Lung microvascular endothelial cell (primary cell): ENCODE data around the gene DTX1. TPM values are rescaled to one million over a fixed set of nuclear protein-coding genes. Genes with fewer than 3 reads are reported as not detected.
A peak's percentile ranks its signal among the peaks of the same experiment; 100 is the strongest.

Experiments
- DNase-seq, 2 donors: peaks; one replicate each; pipeline versions ENCODE4 v3.0.0 to v3.0.0-alpha.2; 2010; ENCODE audit warnings: low read depth in 2 of 2
- total RNA-seq: library from RNA; depleted of rRNA; stranded (reverse); fragments of >200 nt; gene quantifications from 2 replicates; pipeline ENCODE4 v1.2.1, GENCODE V29; 2014

DTX1 gene
- 0.65 and 4.6 TPM in 2 replicates for total RNA-seq

GRCh38 chr12:113056631-113057488, at the start of gene DTX1:
DTX1 (plus strand) TSS chr12:113056730; CDS start chr12:113058193, 1,463 bp downstream.
- DNase-seq, result no peak

- DNase-seq, result peak in 1 of 2 donors; percentile 92
Measured at GRCh38 chr12:113007166-113007565, 49.4 kb upstream of the DTX1 start.

- peak; percentile 75 to 86 for DNase-seq
Measured at GRCh38 chr12:113010701-113011100, 45.8 kb upstream of the DTX1 start.

- DNase-seq, result no peak
Measured at GRCh38 chr12:113014565-113014964, 42.0 kb upstream of the DTX1 start.

- DNase-seq, result no peak
Measured at GRCh38 chr12:113016796-113017195, 39.7 kb upstream of the DTX1 start.

GRCh38 chr12:113019025-113019424, 37.5 kb upstream of the DTX1 start:
- peak; percentile 67 to 77 for DNase-seq

GRCh38 chr12:113021500-113021899, 35.0 kb upstream of the DTX1 start:
- no peak for DNase-seq

- DNase-seq, result no peak
Measured at GRCh38 chr12:113022563-113023297, 33.8 kb upstream of the DTX1 start.

- peak in 1 of 2 donors; percentile 17 for DNase-seq
Measured at GRCh38 chr12:113027726-113028125, 28.8 kb upstream of the DTX1 start.

GRCh38 chr12:113030875-113031525, 25.5 kb upstream of the DTX1 start:
- DNase-seq, result peak; percentile 76

GRCh38 chr12:113039911-113040445, 16.6 kb upstream of the DTX1 start:
- no peak for DNase-seq

- peak; percentile 72 to 96 for DNase-seq
Measured at GRCh38 chr12:113040722-113041171, 15.8 kb upstream of the DTX1 start.

GRCh38 chr12:113041560-113041959, 15.0 kb upstream of the DTX1 start:
- DNase-seq, result no peak

GRCh38 chr12:113043240-113043639, 13.3 kb upstream of the DTX1 start:
- no peak for DNase-seq

GRCh38 chr12:113044516-113044915, 12.0 kb upstream of the DTX1 start:
- no peak for DNase-seq

- peak; percentile 75 to 79 for DNase-seq
Measured at GRCh38 chr12:113048716-113049127, 7.8 kb upstream of the DTX1 start.

GRCh38 chr12:113049976-113050742, 6.4 kb upstream of the DTX1 start:
- peak; percentile 17 to 20 for DNase-seq

- no peak for DNase-seq
Measured at GRCh38 chr12:113050795-113051194, 5.7 kb upstream of the DTX1 start.

GRCh38 chr12:113051759-113052158, 4.8 kb upstream of the DTX1 start:
- DNase-seq, result no peak

GRCh38 chr12:113052326-113052725, 4.2 kb upstream of the DTX1 start:
- DNase-seq, result no peak

- no peak for DNase-seq
Measured at GRCh38 chr12:113054948-113055486, 1.5 kb upstream of the DTX1 start.
